NCI-H1105 treated with DMSO at 0.1 percent for 48 hours (cell line): ENCODE results near the gene PTPRF.
"Not testable (repeated sequence)": the region's sequence is repeated elsewhere in the genome, so short reads cannot be mapped to it uniquely, and the experiment has no call there.

Experiments used
- DNase-seq: peaks from one replicate; lab custom pipeline; 2025; lab: John Stamatoyannopoulos, UW

The PTPRF gene

DNA sequence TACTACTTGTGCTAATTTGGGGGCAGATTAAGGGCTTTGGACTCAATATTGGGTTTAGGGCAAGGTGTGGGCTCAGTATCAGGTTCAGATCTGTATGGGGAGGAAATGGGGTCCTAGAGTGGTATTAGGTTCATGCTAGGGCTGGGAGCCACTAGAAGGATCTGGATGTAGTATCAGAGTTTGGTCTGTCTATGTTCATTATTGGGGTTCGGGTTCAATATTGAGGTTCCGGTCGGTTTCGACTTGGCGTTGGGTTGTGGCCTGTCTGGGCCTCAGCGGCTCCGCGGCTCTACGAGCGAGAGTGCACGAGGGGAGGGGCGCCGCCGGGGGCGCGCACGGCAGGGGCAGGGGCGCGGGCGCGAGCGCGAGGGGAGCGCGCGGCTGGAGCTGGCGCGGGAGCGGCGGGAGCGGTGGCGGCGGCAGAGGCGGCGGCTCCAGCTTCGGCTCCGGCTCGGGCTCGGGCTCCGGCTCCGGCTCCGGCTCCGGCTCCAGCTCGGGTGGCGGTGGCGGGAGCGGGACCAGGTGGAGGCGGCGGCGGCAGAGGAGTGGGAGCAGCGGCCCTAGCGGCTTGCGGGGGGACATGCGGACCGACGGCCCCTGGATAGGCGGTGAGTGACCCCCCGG, at the start of gene PTPRF:
Gene PTPRF (plus strand): TSS at position 401 of the 624 bp plus-strand sequence. CDS start 14,193 bp downstream, outside the sequence.
- DNase-seq = peak; percentile 68

DNA sequence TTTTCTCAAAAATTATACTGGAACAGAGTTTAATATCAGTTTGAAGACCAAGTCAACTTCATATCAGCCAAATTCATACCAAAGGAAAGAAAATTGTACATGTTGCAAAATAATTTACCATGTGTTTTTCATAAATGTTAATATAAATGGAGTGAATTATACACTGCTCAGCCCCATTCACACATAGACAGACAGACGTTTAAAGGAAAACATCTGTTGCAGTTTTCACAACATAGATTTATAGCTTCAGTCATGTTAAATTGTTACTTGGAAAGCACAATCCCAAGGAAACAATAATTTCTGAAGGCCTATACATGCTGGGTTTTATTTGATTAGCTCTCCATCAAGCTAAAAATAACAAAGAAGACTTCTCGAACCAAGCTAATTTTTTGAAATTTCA, 49.2 kb upstream of the PTPRF start:
- no peak for DNase-seq

DNA sequence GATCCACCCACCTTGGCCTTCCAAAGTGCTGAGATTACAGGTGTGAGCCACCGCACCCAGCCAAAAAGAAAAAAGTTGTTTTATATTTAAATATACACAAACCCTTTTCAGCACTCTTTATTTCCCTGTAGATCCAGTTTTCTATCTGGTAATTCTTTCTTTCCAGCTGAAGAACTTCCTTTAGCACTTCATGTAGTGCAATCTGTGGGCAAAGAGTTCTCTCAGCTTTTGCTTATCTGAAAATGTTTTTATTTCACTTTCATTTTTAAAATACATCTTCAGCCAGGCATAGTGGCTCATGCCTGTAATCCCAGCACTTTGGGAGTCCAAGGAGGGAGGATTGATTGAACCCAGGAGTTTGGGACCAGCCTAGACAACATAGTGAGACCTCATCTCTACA, 48.5 kb upstream of the PTPRF start:
- DNase-seq = no peak

DNA sequence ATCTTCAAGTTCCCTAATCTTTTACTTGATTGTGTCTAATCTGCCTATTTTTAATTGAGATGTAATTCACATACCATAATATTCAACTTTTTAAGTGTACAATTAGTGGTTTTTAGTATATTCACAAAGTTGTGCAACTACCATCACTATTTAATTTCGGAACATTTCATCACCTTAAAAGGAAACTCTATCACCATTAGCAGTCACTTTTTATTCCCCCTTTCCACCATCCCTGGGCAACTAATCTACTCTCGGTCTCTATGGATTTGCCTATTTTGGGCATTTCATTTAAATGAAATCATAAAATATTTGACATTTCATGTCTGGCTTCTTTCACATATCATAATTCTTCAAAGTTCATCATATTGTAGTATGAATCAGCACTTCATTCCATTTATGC, 46.3 kb upstream of the PTPRF start:
- DNase-seq = no peak

DNA sequence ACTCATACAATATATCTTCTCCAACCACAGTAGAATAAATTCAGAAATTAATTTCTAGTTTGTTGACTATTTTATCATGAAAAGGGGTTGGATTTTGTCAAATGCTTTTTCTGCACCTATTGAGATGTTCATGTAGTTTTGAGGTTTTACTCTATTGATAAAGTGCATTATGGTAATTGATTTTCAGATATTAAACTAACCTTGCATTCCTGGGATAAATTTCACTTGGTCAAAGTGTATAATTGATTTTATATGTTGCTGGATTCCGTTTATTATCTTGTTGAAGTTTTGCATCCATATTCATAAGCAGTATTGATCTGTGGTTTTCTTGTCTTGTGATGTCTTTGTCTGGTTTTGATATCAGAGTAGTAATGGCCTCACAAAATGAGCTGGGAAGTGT, 42.5 kb upstream of the PTPRF start:
- DNase-seq = no peak

DNA sequence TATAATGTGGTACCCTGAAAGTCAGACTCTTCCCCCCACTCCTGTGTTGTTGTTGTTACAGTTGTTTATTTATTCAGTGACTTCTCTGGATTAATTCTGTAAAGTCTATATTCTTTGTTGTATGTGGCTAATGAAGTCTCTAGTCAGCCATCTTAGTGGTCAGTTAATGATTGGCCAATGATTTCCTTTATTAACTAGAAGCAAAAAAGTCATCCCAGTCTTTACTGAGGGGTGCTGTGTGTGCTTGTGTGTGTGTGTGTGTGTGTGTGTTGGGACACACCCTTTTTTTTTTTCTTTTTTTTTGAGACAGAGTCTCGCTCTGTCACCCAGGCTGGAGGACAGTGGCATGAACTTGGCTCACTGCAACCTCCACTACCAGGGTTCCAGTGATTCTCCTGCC, 39.6 kb upstream of the PTPRF start:
- DNase-seq = no peak

DNA sequence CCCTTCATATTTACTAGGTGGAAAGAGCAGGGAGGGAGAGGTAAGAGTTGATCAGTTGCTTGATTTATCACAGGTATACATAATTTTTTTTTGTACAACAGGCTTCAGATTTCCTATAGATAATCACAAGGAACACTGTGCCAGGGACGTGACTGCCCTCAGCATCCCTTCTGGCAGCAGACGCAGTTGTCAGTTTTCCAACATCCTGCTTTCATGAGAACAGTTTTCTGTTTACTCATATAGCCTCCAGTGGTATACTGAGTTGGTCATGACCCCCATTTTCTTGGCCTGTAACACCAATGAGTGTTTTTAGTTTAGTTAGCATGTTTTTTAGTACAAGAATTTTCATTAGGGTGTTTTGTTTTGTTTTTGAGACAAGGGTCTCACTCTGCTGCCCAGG, 37.9 kb upstream of the PTPRF start:
- no peak for DNase-seq

DNA sequence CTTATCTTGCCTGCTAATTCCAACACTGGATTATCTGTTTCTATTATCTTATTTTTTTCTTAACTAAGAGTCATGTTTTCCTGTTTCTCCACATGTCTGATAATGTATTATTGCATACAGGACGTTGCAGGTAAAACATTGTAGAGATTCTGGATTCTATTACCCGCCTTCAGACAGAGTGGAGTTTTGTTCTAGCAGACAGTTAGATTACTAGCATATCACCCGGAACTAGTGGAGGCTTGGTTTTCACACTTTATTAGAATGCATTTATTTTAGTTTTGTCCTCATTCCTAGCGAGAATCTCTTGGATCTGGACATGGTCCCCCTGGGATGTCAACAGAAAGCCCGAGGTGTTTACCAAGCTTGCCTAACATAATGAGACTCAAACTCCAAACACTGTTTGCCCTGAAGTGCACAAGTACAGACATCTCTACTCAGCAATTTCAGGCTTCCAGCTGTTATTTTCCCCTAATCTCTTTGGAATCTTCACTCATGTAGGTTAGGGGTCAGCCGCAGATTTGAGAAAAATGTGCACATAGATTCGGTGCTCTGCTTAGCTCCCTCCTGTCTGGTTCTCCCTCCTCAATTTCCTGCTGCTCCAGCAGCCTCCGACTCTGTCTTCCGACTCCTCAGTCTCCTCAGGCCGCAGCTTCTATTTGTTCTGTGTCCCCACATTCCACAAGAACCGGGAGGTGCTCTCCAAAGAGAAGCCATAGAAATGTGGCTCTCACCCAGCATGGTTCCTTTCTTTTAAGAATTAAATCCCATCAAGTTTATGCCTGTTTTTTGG, 36.8 kb upstream of the PTPRF start:
- no peak for DNase-seq

DNA sequence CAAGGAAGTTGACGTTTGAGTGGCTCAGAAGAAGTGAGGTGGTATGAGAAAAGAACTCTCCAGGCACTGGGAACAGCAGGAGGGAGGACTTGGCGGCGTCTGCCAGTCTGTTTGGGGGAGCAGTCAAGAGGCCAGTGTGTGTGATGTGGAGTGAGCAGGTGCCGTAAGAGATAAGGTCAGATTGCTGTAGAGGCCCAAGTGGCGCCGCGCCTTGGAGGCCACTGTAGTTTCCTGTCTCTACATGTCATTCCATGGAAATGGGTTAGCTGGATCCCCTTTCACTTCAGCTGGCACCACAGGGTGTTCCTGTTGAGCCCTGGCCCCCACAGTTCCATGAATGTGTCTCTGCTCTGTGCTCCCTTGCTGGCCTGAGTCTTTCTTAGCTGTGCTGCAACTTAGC, 35.5 kb upstream of the PTPRF start:
- DNase-seq = no peak

DNA sequence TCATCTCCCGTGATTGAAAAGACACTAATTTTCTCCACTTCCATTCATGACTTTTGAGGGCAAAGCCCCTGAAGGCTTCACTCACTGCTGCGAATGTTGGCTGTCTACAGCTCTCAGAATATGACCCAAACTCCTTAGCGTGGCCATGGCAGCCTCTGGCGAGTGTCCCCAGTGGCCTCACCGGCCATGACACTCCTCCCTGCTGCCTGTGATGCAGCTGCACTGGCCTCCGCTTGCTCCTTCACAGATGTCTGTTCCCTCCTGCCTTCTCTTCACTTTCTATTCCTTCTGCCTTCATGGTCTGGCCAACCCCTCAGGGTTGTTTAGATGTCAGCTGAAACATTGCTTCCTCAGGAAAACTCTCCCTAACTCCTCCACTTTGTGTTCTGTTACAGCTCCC, 30.8 kb upstream of the PTPRF start:
- DNase-seq = no peak

DNA sequence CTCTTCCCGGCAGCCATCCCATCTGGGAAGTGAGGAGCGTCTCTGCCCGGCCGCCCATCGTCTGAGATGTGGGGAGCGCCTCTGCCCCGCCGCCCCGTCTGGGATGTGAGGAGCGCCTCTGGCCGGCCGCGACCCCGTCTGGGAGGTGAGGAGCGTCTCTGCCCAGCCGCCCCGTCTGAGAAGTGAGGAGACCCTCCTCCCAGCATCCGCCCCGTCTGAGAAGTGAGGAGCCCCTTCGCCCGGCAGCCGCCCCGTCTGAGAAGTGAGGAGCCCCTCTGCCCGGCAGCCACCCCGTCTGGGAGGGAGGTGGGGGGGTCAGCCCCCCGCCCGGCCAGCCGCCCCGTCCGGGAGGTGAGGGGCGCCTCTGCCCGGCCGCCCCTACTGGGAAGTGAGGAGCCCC, 28.9 kb upstream of the PTPRF start:
- not testable (repeated sequence) for DNase-seq

DNA sequence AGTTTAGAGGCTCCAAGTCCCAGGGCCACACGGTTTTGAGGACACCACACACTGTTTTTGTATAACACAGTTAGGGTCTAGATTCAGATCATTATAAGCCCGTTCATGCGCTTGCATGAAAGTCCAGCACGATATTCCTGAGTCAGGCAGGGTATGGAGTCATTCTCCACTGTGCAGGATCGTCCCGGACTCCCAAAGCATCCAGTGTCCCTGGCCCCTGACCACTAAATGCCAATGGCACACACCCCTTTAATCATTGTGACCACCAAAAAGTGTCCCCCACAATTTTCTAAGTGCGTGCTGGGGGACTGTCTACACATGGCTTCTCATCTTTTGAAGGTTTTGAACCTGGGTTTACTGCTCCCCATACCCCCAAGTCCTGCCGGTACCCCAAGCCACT, 27.1 kb upstream of the PTPRF start:
- DNase-seq = no peak

DNA sequence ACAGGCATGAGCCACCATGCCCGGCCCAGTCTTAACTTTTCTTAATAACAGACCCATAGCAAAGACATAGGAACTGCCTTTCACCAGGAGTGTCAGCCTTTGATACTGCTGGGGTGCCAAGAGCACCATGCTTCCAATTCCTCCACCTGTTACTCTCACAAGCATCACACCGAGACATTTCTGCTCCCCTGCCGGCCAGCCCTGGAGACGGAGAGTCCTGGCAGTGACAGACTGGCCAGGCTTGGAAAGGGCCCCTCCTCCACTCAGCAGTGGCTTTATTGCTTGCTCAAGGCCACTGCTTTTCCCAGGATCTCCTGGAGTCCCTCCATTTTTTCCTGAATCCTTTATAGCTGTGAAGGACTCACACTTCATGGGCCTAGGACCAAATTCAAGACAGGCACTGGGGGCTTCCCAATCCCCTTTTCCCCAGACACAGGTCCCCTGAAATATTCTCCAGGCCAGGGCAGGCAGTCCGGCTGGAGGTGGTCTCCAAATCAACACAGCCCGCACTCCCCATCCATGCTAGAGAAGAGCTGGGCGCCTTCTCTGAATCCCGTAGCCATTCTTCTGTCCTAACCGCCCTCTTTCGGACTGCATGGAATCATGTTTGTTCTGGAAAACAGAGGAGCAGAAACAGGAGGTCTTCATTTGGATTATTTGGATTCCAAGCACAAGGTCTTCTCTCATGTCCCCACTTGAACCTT, 25.5 kb upstream of the PTPRF start:
- DNase-seq = no peak

DNA sequence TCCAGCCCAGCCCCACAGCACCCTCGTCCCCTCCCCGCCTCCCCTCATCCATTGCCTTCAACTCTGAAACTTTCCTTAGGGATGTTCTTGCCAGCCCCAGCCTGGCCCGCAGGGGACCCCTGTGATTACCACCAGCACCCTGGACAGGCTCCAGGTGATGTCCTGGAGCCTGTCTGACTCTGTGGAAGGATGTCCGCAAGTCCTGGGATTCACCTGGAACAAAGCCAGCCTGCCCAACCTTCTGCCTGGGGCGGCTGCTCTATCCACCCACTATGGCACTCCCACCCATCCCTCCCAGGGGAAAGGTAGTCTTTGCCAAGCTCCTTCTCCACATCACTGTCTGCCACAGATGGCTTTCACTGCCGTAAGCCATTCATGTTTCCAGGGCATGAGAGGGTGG, 24.4 kb upstream of the PTPRF start:
- no peak for DNase-seq

DNA sequence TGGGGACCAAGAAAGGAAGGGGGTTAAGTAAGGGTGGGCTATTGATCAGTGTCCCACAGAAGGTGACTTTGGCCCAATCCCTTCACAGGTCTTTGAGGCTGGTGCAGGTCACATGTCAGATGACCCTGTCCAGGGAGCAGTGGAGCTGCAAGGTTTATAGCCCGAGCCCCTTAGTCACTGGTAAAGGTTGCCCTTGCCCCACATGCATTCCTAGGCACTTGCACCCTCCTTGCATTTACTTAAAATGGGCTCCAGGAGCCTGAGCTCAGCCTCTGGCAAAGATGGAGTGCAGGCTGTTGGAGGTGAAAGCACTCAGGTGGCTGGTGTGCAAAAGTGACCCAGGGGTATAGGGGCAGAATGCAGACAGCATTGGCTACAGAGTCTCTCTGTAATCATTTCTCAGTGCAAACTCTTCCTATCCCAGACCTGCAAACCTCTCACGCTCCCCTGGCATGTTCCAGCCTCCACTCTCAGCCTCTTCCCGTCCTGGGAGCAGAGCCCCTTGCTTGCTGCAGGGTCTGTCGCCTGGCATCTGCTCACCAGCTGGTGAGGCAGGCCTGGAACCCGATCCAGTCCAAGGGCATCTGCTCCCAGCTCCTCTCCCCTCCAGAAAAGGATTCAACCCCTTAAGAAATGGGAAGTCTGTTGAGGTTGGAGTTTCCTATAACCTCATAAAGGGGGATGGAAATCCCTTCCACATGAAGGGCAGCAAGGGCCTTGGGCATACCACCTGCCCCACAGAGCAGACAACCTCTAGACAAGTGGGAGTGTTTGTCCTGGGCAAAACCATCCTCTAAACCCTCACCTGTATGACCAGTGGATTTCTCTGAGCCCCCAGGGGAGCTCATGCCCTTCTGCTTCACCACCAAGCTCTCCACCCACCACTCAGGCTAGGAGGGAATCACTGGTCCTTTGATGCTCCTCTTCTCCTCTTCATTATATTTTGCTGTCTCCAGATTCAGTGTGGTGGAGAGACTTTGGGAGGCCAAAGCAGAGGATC, 23.1 kb upstream of the PTPRF start:
- no peak for DNase-seq

DNA sequence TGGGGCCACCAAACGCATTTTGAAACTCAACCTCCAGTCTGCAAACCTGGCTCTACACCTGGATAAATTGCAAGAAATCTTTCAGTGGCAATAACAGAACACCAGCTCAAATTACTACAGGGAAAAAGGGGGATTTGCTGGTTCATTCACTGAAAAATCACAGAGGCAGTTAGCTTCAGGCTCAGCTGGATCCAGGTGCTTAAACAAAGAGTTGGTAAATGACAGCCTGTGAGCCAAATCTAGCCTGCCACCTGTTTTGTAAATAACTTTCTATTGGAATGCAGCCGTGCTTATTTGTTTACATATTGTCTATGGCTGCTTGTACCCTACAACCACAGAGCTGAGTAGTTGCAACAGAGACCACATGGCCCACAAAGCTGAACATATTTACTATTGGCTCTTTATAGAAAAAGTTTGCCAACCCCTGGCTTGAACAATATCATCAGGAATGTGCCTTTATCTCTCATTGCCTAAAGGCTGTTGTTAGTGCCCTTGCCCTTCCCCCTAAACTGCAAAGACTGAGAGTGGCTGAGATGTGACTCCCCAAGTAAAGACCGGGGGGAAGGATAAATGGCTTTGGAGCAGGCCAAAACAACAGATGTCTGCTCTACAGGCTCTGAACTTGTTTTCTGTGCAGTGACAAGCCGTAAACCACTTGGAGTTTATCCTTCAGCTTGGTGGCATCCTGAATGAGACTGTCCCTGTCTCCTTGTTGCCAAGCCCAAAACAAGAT, 21.5 kb upstream of the PTPRF start:
- no peak for DNase-seq

DNA sequence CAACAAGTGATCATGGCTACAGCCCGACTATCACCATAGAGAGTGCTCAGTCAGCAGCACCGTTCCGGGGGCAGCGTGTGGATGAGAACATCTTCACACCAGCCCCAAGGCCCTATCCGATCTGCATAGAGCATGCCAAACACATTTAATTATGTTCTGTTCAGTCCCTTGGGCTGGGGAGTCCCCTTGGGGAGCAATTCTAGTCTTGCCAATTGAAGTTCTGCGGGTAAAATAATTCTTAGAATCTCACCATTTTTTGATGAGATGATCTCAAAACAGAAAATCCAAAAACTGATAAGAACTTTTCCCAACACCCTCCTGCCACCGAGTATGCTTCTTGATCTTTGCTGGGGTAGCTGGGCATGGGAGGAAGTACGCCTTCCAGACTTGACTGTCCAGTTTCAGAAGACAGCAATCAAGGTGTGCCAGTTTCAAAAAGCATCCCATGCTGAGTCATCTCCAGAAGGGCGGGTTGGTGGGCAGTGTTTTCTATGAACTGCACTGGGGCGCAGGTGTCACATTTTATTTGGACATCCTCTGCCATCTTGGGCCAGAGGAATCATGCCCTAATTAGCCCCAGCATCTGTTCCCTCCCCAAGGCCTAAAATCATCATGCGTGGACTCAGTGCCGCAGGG, 20.8 kb upstream of the PTPRF start:
- no peak for DNase-seq

DNA sequence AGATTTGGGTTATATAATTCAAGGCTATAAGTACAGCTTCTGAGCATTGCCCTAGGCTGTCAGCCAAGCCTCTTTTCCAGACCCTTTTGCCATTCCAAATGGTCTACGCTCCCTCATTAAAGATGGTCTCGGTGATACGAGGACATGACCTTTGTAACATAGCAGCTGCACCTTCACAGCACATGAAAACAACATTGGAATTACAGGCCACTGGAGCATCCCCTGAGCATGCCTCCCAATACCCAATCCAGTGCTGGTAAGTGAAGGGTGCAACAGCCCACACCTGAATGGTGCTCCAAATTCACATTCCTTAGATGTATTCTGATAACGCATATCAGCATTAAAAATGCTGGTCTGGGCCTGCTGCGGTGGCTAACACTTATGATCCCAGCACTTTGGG, 20.1 kb upstream of the PTPRF start:
- no peak for DNase-seq

DNA sequence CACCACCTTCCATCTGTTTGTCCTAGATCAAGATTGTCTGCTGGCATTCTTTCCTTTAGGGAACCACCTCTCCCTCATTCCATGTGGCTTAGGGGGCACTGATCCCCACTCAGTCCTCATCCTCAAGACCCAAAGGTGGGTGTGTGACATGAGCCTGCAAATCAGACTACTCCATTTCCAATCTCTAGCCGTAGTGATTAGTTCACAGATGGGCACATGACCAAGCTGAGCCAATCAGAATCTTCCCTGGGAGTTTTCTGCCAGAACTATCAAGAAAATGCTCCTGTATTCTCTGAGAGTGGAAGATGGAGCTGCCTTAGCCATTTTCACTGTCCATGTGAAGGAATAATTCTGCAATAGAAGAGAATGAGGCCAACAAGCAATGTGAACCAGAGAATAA, 19.3 kb upstream of the PTPRF start:
- DNase-seq = no peak

DNA sequence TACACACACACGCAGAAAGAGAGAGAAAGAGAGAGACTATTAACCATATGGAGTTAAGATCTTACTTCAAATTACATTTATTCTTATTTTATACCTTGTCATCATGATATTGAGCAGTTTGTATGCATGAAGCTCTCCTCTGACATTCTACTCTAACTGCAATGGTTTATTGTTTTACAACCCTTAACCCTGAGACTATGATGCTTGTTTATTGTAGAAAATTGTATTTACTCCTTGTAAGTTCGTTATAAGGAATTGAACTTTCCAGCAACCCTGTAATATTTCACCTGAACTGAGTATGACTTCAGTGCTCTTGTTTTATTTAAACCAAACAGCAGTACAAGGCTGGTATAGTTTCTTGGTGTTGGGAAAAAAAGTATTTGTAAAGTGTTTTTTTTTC, 18.6 kb upstream of the PTPRF start:
- no peak for DNase-seq

DNA sequence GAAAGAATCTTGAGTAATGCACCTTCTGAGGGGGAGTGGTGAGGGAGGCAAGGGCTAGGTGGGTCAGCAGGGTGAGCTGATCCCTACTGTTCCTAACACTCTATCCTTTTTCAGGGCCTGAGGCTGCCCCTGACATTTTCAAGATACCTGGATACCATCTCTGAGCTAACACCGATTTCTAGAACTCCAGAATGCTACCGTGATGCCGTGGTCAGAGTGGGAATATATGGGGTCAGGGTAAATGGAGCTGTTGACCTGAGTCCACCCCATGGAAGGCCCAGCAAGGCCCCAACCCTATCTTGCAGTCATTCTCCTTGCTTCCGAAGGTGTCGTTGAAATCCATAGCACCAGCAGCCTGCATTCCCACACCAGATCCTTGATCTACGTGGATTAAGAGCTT, 18.0 kb upstream of the PTPRF start:
- no peak for DNase-seq
